OCI-LY7 (cell line): Measurements from ENCODE around the gene VNN1.

Experiments
- EZH2phosphoT487 ChIP-seq: fragments of 200-600 bp; sonication (generic); IDR thresholded peaks from 2 replicates; pipeline ENCODE4 v1.6.1; 2018; ENCODE audit warnings: low read depth, borderline replicate concordance, mild to moderate bottlenecking, mixed run types, antibody characterized with exemption, low read length, moderate library complexity, mixed read lengths
- TF ChIP-seq, protein P1 (sequence below): fragments of 200-600 bp; sonication (generic); conservative IDR thresholded peaks from 2 replicates; pipeline ENCODE4 v1.5.1; 2014; ENCODE audit warnings: mild to moderate bottlenecking, antibody characterized with exemption, low read length, moderate library complexity, mixed read lengths

DNA sequence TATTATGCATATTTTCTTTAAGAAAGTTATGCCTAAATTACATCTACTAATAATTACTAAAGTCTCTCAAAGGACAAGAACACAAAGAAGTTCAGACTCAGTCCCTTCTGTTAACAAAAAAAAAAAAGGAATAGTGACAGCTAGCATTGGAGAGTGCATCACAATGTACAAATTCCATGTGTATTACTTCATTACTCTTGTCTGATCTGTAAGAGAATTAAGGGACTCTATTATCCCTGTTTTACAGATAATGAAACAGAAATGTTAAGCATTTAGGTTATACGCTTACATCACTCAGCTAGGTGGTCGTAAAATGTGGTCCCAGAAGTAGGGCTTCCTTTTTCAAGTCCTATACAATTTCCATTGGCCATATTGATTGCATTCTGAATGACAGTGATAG is 17.2 kb upstream of the VNN1 start:
- TF ChIP-seq, protein P1, sequence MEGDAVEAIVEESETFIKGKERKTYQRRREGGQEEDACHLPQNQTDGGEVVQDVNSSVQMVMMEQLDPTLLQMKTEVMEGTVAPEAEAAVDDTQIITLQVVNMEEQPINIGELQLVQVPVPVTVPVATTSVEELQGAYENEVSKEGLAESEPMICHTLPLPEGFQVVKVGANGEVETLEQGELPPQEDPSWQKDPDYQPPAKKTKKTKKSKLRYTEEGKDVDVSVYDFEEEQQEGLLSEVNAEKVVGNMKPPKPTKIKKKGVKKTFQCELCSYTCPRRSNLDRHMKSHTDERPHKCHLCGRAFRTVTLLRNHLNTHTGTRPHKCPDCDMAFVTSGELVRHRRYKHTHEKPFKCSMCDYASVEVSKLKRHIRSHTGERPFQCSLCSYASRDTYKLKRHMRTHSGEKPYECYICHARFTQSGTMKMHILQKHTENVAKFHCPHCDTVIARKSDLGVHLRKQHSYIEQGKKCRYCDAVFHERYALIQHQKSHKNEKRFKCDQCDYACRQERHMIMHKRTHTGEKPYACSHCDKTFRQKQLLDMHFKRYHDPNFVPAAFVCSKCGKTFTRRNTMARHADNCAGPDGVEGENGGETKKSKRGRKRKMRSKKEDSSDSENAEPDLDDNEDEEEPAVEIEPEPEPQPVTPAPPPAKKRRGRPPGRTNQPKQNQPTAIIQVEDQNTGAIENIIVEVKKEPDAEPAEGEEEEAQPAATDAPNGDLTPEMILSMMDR, result no peak
- no peak for TF ChIP-seq EZH2phosphoT487
